ENCODE results near the gene PTBP3. TPM values are rescaled to one million over a fixed set of nuclear protein-coding genes. Genes with fewer than 3 reads are reported as not detected.

Gene PTBP3
- polyA plus RNA-seq, 2 of the 4 experiments (the other 2 are of a cell fraction): 55.7 to 105 TPM

DNA sequence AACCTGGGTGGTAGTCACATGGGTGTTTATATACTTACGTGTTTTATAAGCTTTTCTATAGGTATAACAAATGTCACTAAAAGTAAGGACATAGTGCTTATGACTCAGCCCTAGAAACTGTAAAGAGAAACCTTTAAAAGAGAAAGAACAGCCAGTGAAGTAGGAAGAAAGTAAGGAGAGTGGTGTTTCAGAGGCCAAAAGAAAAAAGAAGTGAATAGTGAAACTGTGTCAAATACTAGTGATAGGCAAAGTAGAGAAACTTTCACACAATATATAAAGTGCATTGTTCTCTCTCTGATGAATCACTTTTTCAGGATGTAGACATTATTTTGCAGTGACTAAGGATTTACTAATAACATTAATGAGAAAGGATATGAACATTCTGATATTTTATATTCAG is 84.1 kb downstream of the PTBP3 start:
- FAIRE-seq: no peak

DNA sequence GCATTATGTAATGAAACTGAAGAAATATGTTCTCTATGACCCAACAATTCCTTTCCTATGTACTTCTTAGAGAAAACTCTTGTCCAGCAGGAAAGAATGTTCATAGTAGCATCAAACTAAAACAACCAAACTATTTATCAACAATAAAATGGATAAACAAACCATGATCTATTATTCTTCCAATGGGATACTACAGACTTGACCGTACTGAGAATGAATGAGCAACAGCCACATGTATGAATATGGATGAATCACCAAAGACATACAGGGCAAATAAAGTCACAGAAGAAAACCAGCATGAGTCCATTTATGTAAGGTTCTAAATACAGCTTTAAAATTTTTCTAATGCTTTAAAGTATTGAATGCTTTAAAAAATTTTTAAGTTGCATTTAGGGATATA is 84.7 kb downstream of the PTBP3 start:
- 7% methylated on average over 1 of the region's 1 CpG for WGBS (ENCODE audit: missing lambda C conversion rate)
- no peak for FAIRE-seq
- Histone ChIP-seq H3K9me3 (no peaks in the 10 kb centered on the region), H3K4me2 (peak overlapping the region; percentile 57), H3K4me3 (no peak overlapping the region), H3K4me1 (peaks cover 25% of the 10 kb centered on the region), H3K27ac (peak overlapping the region in 1 of 2 experiments; percentile 9; a peak in 1 of 6 replicates)
- POLR2A ChIA-PET: no interaction called here
- DNase-seq (ENCODE audit: low read depth in 1 of 2, low spot score in 1 of 2): peak in 1 of 2 experiments; percentile 6
- peak; percentile 39 to 42; a peak in 1 of 6 replicates for ATAC-seq
- TF ChIP-seq RFX5 (IDR thresholded peaks at IDR 0.05) (no peak), RARB (CRISPR knock-in tag; IDR thresholded peaks at IDR 0.05) (no peak), CEBPB (IDR thresholded peaks at IDR 0.05) (no peak), TFCP2L1 (CRISPR knock-in tag; IDR thresholded peaks at IDR 0.05) (no peak)
- CTCF ChIA-PET: interaction anchor here (0.8 to 2.1 kb wide), 2 partner anchors 100 to 136 kb away, joined by 4 to 8 read pairs; no protein-coding TSS in a partner anchor

More for the DNA sequence above, 84.1 kb downstream of the PTBP3 start:
- ChIA-PET POLR2A (no interaction called here), CTCF (interaction anchor here (0.8 to 2.1 kb wide), 2 partner anchors 101 to 136 kb away, joined by 4 to 8 read pairs; no protein-coding TSS in a partner anchor)
- TF ChIP-seq ZSCAN20 (CRISPR knock-in tag; IDR thresholded peaks at IDR 0.05): no peak
- TF ChIP-seq SMC3 (IDR thresholded peaks at IDR 0.05): no peak
- TF ChIP-seq SREBF2 (IDR thresholded peaks at IDR 0.05): no peak
- TF ChIP-seq PHF8 (IDR thresholded peaks at IDR 0.05; ENCODE audit: borderline replicate concordance, low read depth): no peak
- TF ChIP-seq, protein P1, sequence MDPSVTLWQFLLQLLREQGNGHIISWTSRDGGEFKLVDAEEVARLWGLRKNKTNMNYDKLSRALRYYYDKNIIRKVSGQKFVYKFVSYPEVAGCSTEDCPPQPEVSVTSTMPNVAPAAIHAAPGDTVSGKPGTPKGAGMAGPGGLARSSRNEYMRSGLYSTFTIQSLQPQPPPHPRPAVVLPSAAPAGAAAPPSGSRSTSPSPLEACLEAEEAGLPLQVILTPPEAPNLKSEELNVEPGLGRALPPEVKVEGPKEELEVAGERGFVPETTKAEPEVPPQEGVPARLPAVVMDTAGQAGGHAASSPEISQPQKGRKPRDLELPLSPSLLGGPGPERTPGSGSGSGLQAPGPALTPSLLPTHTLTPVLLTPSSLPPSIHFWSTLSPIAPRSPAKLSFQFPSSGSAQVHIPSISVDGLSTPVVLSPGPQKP (IDR thresholded peaks at IDR 0.05; ENCODE audit: low read depth, low read length): no peak
- TF ChIP-seq EHF (CRISPR knock-in tag; IDR thresholded peaks at IDR 0.05): no peak
- TF ChIP-seq, protein P2, sequence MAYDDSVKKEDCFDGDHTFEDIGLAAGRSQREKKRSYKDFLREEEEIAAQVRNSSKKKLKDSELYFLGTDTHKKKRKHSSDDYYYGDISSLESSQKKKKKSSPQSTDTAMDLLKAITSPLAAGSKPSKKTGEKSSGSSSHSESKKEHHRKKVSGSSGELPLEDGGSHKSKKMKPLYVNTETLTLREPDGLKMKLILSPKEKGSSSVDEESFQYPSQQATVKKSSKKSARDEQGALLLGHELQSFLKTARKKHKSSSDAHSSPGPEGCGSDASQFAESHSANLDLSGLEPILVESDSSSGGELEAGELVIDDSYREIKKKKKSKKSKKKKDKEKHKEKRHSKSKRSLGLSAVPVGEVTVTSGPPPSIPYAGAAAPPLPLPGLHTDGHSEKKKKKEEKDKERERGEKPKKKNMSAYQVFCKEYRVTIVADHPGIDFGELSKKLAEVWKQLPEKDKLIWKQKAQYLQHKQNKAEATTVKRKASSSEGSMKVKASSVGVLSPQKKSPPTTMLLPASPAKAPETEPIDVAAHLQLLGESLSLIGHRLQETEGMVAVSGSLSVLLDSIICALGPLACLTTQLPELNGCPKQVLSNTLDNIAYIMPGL (CRISPR knock-in tag; IDR thresholded peaks at IDR 0.05; ENCODE audit: borderline replicate concordance): no peak
- no peak for TF ChIP-seq CEBPB (IDR thresholded peaks at IDR 0.05)
- TF ChIP-seq ZC3H11A (IDR thresholded peaks at IDR 0.05): no peak
- TF ChIP-seq, protein P3, sequence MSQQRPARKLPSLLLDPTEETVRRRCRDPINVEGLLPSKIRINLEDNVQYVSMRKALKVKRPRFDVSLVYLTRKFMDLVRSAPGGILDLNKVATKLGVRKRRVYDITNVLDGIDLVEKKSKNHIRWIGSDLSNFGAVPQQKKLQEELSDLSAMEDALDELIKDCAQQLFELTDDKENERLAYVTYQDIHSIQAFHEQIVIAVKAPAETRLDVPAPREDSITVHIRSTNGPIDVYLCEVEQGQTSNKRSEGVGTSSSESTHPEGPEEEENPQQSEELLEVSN (IDR thresholded peaks at IDR 0.05; ENCODE audit: borderline replicate concordance, low read depth): no peak
- no peak for TF ChIP-seq TFCP2L1 (CRISPR knock-in tag; IDR thresholded peaks at IDR 0.05)
- TF ChIP-seq HOXB5 (CRISPR knock-in tag; IDR thresholded peaks at IDR 0.05): no peak
- TF ChIP-seq RFX5 (IDR thresholded peaks at IDR 0.05): no peak
- no peak for TF ChIP-seq MAFK (IDR thresholded peaks at IDR 0.05; ENCODE audit: partially characterized antibody)
- no peak for TF ChIP-seq CBX2 (IDR thresholded peaks at IDR 0.05; ENCODE audit: borderline replicate concordance, low read depth)
- no peak for TF ChIP-seq JUN (IDR thresholded peaks at IDR 0.05)
- no peak overlapping the region for H3K4me3 ChIP-seq
- ATAC-seq (peak in 1 of 2 experiments; percentile 29; a peak in 2 of 6 replicates), DNase-seq (ENCODE audit: low read depth in 1 of 2, low spot score in 1 of 2) (peak in 1 of 2 experiments; percentile 6)
- H3K27ac ChIP-seq: peak overlapping the region; percentile 9 to 44; a peak in 4 of 6 replicates
- peaks cover 25% of the 10 kb centered on the region for H3K4me1 ChIP-seq
- WGBS (ENCODE audit: missing lambda C conversion rate): 33% methylated on average over 1 of the region's 1 CpG
- H3K4me2 ChIP-seq: peak overlapping the region; percentile 57
- H3K9me3 ChIP-seq: no peaks in the 10 kb centered on the region

DNA sequence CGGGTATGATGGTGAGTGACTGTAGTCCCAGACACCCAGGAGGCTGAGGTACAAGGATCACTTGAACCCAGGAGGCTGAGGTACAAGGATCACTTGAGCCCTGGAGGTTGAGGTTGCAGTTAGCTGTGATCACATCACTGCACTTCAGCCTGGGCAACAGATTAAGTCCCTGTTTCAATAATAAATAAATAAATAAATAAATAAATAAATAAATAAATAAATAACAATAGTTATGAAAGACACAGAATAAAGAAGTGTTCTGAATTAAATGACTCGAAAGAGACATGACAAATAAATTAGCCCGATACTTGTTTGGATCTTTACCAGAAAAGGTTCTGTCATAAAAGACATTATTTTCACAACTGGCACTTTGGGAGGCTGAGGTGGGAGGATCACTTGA is 86.3 kb downstream of the PTBP3 start:
- FAIRE-seq: no peak
- CTCF ChIA-PET: interaction anchor here (1.2 to 1.3 kb wide), 2 partner anchors 15 to 149 kb away, joined by 3 read pairs; no protein-coding TSS in a partner anchor

More for the DNA sequence above, 86.3 kb downstream of the PTBP3 start:
- ATAC-seq (no peak), DNase-seq (ENCODE audit: low read depth in 1 of 2, low spot score in 1 of 2) (no peak)
- TF ChIP-seq, protein P4, sequence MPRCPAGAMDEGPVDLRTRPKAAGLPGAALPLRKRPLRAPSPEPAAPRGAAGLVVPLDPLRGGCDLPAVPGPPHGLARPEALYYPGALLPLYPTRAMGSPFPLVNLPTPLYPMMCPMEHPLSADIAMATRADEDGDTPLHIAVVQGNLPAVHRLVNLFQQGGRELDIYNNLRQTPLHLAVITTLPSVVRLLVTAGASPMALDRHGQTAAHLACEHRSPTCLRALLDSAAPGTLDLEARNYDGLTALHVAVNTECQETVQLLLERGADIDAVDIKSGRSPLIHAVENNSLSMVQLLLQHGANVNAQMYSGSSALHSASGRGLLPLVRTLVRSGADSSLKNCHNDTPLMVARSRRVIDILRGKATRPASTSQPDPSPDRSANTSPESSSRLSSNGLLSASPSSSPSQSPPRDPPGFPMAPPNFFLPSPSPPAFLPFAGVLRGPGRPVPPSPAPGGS (IDR thresholded peaks at IDR 0.05): no peak
- peak; percentile 93 for TF ChIP-seq ZC3H11A (IDR thresholded peaks at IDR 0.05)
- peaks cover 25% of the 10 kb centered on the region for H3K4me1 ChIP-seq
- no peak overlapping the region for H3K27ac ChIP-seq
- no peak overlapping the region for H3K4me3 ChIP-seq
- no peaks in the 10 kb centered on the region for H3K9me3 ChIP-seq
- 85% methylated on average over 3 of the region's 3 CpGs for WGBS (ENCODE audit: missing lambda C conversion rate)
- no peak overlapping the region for H3K4me2 ChIP-seq
- POLR2A ChIA-PET: no interaction called here

All from A549 (cell line).